GM23248 (cell line): ENCODE measurements around the gene POU3F3.

ENCODE experiments used
- EZH2 ChIP-seq: fragments of 200-600 bp; sonication (generic); IDR thresholded peaks from 2 replicates; pipeline ENCODE4 v1.6.1; 2018; ENCODE audit warnings: antibody characterized with exemption, mild to moderate bottlenecking; ENCODE audit not compliant: insufficient read depth, poor library complexity, severe bottlenecking
- EZH2phosphoT487 ChIP-seq: fragments of 200-600 bp; sonication (generic); IDR thresholded peaks from 2 replicates; pipeline ENCODE4 v1.6.1; 2018; ENCODE audit warnings: antibody characterized with exemption, moderate library complexity, mild to moderate bottlenecking, low read depth; ENCODE audit not compliant: insufficient read depth

DNA sequence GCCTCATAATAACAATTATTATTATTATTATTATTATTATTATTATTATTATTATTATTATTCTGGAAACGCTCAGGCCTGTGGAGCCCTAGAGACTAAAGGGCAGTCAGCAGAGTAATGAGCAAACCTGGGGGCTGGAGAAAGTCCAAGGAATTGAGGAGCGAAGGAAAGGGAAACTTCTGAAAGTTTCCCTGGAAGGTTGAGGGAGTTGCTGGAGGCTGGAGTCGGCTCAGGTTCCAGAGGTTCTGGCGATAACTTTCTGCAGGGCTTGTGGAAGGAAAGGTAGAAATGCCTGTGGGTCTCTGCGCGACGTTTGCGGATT is 9.2 kb downstream of the POU3F3 start:
- TF ChIP-seq EZH2phosphoT487 (no peak), EZH2 (no peak)
